LoVo (cell line): ENCODE results near the gene GPR55.
"Not testable (repeated sequence)": the region's sequence is repeated elsewhere in the genome, so short reads cannot be mapped to it uniquely, and the experiment has no call there.

ENCODE experiments used
- DNase-seq: peaks from one replicate; pipeline ENCODE4 v3.0.0-alpha.2; 2016; ENCODE audit warnings: low spot score

The GPR55 gene

DNA sequence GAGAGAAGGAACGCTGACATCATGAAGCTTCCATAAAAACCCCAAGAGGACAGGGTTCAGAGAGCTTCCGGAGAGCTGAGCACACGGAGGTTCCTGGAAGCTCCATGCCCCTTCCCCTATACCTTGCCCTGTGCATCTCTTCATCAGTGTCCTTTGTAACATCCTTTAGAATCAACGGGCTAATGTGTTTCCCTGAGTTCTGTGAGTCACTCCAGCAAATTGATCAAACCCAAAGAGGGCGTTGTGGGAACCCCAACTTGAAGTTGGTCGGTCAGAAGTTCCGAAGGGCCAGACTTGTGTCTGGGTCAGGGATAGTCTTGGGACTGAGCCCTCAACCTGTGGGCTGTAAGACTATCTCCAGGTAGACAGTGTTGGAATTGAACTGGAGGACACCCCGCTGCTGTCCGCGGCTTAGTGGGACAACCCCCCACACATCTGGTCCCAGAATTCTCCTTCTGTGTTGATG is 25.9 kb upstream of the GPR55 start:
- no peak for DNase-seq

GRCh38 chr2:230949966-230950873 is 25.2 kb upstream of the GPR55 start:
- DNase-seq: no peak

GRCh38 chr2:230947908-230948365 is 22.9 kb upstream of the GPR55 start:
- DNase-seq: no peak

- no peak for DNase-seq
Measured at GRCh38 chr2:230947235-230947576, 22.2 kb upstream of the GPR55 start.

- DNase-seq: no peak
Measured at GRCh38 chr2:230946429-230947234, 21.6 kb upstream of the GPR55 start.

DNA sequence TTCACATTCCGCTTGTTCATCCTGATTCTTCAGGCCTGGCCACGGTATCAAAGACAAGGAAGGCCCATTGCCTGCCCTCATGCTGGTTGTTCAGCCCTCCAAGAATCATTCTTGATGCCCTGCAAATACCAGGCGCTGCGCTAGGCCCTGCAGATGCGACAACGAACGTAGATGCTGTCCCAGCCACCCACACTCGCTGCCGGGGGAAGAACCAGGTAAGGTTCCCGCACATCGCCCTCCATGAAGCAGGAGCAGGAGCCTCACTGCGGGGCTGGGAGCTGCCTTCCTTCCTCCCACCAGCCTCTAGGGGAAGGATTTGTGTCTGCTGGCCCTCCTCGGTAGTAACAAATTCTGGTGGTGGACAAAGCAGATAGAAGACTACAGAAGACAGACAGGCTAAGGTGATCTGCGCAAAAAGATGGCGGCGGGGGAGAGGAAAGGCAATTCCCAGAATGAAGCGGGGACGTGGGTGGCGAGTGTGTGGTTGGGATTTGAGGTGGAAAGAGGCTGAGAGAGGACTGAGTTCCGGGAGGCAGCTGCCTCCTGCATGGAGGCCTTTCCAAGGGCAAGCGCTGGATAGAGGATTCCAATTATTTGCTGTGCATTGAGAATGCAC is 19.8 kb upstream of the GPR55 start:
- DNase-seq: no peak

DNA sequence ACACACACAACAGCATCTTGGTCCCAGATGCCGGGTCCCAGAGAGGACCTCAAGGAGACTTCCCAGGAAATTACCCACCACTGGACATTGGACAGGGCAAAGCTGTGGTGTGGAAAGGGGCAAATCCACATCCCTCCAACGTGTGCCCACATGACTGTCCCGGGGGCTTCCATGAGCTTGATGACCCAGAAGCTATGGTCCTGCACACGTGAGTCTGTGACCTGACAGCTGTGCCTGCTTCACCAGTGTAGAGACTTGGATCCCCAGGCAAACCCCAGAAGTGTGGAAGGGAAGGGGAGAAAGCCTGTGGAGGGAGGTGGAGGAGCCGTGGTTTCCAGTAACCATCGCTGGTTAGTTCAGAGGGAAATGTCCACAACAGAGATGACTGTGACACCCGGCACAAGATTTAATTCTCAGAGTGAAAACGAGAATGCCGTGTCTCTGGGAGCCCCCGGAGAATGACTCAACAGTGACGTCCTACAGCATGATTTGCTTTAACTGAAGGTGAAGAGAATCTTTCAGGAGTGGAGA is 19.1 kb upstream of the GPR55 start:
- DNase-seq: no peak

GRCh38 chr2:230942920-230943896 is 18.2 kb upstream of the GPR55 start:
- DNase-seq: no peak

DNA sequence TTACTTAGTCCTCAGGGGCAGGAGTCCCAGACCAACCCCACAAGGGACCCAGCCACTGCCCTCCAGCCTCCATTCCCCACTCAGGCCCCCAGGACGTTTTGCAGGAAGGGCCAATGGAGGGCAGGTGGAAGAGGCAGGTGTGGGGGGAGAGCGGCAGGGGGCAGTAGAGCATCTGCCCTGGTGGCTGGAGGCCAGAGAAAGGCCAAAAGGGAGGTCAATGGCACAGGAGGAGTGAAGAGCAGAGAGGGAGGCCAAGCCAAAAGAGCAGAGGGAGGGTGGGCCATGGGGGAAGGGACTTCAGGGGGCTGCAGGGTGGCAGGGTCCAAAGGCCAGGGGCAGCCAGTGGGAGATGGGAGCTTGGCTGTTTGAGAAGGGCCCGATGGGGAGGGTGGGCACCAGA is 17.3 kb upstream of the GPR55 start:
- no peak for DNase-seq

DNA sequence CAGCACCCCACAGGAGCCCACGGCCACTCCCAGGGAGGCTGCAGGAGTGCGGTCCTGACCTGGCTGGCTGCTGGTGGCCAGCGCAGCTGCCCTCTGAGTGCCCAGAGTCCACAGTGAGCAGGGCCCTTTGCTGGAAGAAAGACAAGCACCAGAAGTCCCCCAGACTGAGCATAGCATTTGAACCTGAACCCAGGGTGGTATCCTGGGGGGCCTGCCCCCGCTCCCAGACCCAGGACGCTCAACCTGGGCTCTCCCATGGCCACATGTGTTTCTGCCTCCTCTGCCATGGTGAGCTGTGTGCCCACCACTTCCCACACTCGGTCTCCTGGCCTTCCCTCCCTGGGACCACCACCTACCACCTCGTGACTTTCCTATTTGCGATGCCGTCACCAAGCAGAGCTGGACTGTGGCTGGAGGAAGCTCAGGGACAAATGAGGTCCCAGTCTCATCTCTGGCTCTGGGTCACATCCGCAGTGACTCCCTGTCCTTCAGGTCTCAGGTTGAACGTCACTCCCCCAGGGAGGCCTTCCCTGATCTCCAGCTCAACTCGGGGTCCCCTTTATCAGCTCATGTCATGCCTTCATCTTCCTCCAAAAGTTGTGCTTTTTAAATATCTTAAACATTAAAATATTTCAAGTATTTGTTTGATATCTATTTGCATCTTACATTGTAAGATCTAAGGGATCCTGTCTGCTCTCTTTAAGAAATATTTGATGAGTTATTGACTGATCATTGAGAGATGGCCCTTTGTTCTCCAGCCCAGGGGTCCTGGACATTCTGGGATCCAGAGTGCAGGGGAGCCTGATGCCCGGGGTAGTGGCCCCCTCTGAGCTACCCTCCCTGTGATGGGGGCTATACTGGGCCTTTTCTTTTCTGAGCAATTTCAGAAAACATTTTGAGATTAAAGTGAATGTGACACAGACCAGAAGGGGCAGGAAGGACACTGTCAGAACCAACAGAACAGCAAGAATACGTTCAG is 16.4 kb upstream of the GPR55 start:
- no peak for DNase-seq

GRCh38 chr2:230940471-230940815 is 15.4 kb upstream of the GPR55 start:
- no peak for DNase-seq

GRCh38 chr2:230939691-230940470 is 14.8 kb upstream of the GPR55 start:
- no peak for DNase-seq

DNA sequence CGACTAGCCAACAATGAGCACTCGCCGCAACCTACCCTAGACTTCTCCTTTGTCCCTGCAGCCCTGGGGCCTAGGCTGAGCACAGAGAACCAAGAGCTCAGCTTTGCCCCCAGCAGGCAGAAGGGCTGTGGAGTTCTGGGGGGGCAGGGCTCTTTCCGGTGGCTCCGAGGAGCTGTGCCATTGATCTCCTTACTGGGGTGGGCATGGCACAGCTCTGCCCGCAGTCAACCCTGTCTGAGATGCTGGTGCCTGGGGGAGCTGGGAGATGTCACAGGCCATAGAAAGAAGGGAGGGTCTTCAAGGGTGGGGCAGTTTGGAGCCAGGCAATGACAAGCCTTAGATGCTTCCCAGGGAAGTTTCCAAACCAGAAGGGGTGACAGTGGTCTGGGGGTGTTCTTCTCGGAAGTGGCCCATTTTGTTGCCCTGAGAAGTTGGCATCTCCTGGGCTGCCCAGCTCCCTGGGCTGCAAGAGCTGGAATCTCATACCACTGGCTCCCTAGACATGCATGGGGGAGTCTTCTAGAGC is 14.1 kb upstream of the GPR55 start:
- no peak for DNase-seq

GRCh38 chr2:230938516-230939065 is 13.5 kb upstream of the GPR55 start:
- no peak for DNase-seq

- no peak for DNase-seq
Measured at GRCh38 chr2:230938098-230938497, 13.1 kb upstream of the GPR55 start.

- no peak for DNase-seq
Measured at GRCh38 chr2:230937362-230937761, 12.3 kb upstream of the GPR55 start.

- not testable (repeated sequence) for DNase-seq
Measured at GRCh38 chr2:230936243-230936642, 11.2 kb upstream of the GPR55 start.

DNA sequence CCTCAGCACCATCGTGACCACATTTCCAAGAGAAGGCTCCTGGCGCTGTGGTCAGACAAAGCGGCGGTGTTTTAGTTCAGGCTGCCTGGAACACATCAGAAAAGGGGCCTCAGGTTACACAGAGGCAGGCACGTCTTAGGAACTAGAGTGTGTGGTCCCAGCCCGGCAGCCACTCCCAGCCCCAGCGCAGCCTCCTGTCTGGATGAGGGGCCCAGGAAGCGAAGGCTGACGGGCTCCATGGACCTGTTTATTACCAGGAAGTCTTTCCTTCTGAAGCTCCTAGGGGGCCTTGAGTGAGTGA is 10.0 kb upstream of the GPR55 start:
- DNase-seq: no peak
